Measurements from ENCODE around the gene SLC12A7.

The SLC12A7 gene

GRCh38 chr5:1077026-1077425 is 34.8 kb downstream of the SLC12A7 start:
- no peak for DNase-seq

GRCh38 chr5:1076406-1076805 is 35.5 kb downstream of the SLC12A7 start:
- no peak for DNase-seq

GRCh38 chr5:1075931-1076330 is 35.9 kb downstream of the SLC12A7 start:
- no peak for DNase-seq

- DNase-seq = no peak
Measured at GRCh38 chr5:1075555-1075881, 36.3 kb downstream of the SLC12A7 start.

- DNase-seq = no peak
Measured at GRCh38 chr5:1074816-1075554, 36.9 kb downstream of the SLC12A7 start.

GRCh38 chr5:1074226-1074625 is 37.6 kb downstream of the SLC12A7 start:
- DNase-seq = no peak

- DNase-seq = no peak
Measured at GRCh38 chr5:1073239-1074102, 38.4 kb downstream of the SLC12A7 start.

- no peak for DNase-seq
Measured at GRCh38 chr5:1069720-1070088, 42.2 kb downstream of the SLC12A7 start.

- no peak for DNase-seq
Measured at GRCh38 chr5:1068895-1069719, 42.8 kb downstream of the SLC12A7 start.

GRCh38 chr5:1068204-1068894 is 43.5 kb downstream of the SLC12A7 start:
- DNase-seq = no peak

- DNase-seq = no peak
Measured at GRCh38 chr5:1067141-1068121, 44.4 kb downstream of the SLC12A7 start.

- DNase-seq = no peak
Measured at GRCh38 chr5:1066676-1067075, 45.2 kb downstream of the SLC12A7 start.

- no peak for DNase-seq
Measured at GRCh38 chr5:1065891-1066650, 45.8 kb downstream of the SLC12A7 start.

- DNase-seq = no peak
Measured at GRCh38 chr5:1065143-1065750, 46.6 kb downstream of the SLC12A7 start.

GRCh38 chr5:1064383-1065142 is 47.3 kb downstream of the SLC12A7 start:
- no peak for DNase-seq

GRCh38 chr5:1063661-1064382 is 48.0 kb downstream of the SLC12A7 start:
- no peak for DNase-seq

- DNase-seq = no peak
Measured at GRCh38 chr5:1062761-1063568, 48.9 kb downstream of the SLC12A7 start.

GRCh38 chr5:1061916-1062315 is 49.9 kb downstream of the SLC12A7 start:
- no peak for DNase-seq
